HT1080 (cell line): Measurements from ENCODE around the gene CCSER1. TPM values are rescaled to one million over a fixed set of nuclear protein-coding genes. Genes with fewer than 3 reads are reported as not detected.

Experiments
- DNase-seq: peaks from one replicate; pipeline ENCODE4 v3.0.0-alpha.2; 2015; ENCODE audit warnings: low read depth
- small RNA-seq: library from RNA; depleted of rRNA; stranded (forward); fragments of <200 nt; gene quantifications from one replicate; pipeline ENCODE3, GENCODE V24; 2014
- total RNA-seq: library from RNA; depleted of rRNA; stranded (reverse); fragments of >200 nt; shearing (Covaris generic); gene quantifications from 2 replicates; pipeline ENCODE4 v1.2.3, GENCODE V29; 2014; rRNA removed

The CCSER1 gene
- total RNA-seq, 1 experiment from 2014 or later = 0.16 TPM

GRCh38 chr4:91630054-91630453 is 1502.9 kb downstream of the CCSER1 start:
- no peak for DNase-seq

GRCh38 chr4:91630764-91631163 is 1503.6 kb downstream of the CCSER1 start:
- DNase-seq = no peak

GRCh38 chr4:91631335-91631734 is 1504.1 kb downstream of the CCSER1 start:
- no peak for DNase-seq

- no peak for DNase-seq
Observed at GRCh38 chr4:91636083-91636482, 1508.9 kb downstream of the CCSER1 start.

Small RNA genes lying within 50 kb of the gene (small RNA-seq; reads per million reads assigned to genes)
- not detected for gene AC093729.1
- not detected for gene TMSB4XP8

Other genes with a start within 250 kb of the CCSER1 start
- gene MMRN1, start 232.5 kb upstream of the CCSER1 start, total RNA-seq = not detected in 2 replicates